Head of caudate nucleus (tissue), 42 donors: ENCODE results near the gene C6orf136.

Experiments used
- DNase-seq, 42 donors: peaks; one replicate each; pipeline versions ENCODE4 v3.0.0 to v3.0.0-alpha.2; 2020 to 2021; ENCODE audit warnings: mixed read lengths in 7 of 42
- intact Hi-C: fragments of 100-400 bp; cut with DNase I; formaldehyde crosslinking; loops from one replicate; pipeline ENCODE4 v1.15.0; 2022

Gene C6orf136

GRCh38 chr6:30646450-30647241 is at the start of gene C6orf136:
Gene C6orf136 (plus strand): TSS chr6:30647133. CDS start chr6:30647232, 99 bp downstream.
- intact Hi-C loops, result no loop called here
- DNase-seq, result peak; percentile 89 to 98 (median 95)

GRCh38 chr6:30597315-30598144 is 49.4 kb upstream of the C6orf136 start:
- intact Hi-C loops, result loop anchor here (10.0 kb wide), 1 partner anchor 53 kb away; no protein-coding TSS in a partner anchor
- peak; percentile 28 to 92 (median 78) for DNase-seq

- intact Hi-C loops, result loop anchor here (10.0 kb wide), 1 partner anchor 54 kb away; no protein-coding TSS in a partner anchor
These were observed 47.9 kb upstream of the C6orf136 start for GRCh38 chr6:30598912-30599624.

GRCh38 chr6:30599625-30600324 is 47.2 kb upstream of the C6orf136 start:
- intact Hi-C loops, result loop anchor here (10.0 kb wide), 1 partner anchor 55 kb away; no protein-coding TSS in a partner anchor
- DNase-seq, result no peak

More at GRCh38 chr6:30598912-30599624, 47.9 kb upstream of the C6orf136 start:
- no peak for DNase-seq

- intact Hi-C loops, result no loop called here
- peak in 9 of 42 donors; percentile 21 to 51 (median 31) for DNase-seq
These were observed 46.4 kb upstream of the C6orf136 start for GRCh38 chr6:30600451-30600961.

- intact Hi-C loops, result no loop called here
- no peak for DNase-seq
These were observed 45.5 kb upstream of the C6orf136 start for GRCh38 chr6:30601436-30601814.

GRCh38 chr6:30601815-30602641 is 44.9 kb upstream of the C6orf136 start:
- DNase-seq, result no peak
- intact Hi-C loops, result no loop called here

GRCh38 chr6:30603961-30604360 is 43.0 kb upstream of the C6orf136 start:
- DNase-seq, result no peak
- intact Hi-C loops, result no loop called here

GRCh38 chr6:30610065-30610464 is 36.9 kb upstream of the C6orf136 start:
- intact Hi-C loops, result loop anchor here (5.0 kb wide), 1 partner anchor 38 kb away; the partner anchor contains the start of gene ABCF1
- DNase-seq, result no peak

- intact Hi-C loops, result loop anchor here (5.0 kb wide), 1 partner anchor 39 kb away; the partner anchor contains the start of gene ABCF1
- peak in 13 of 42 donors; percentile 22 to 76 (median 46) for DNase-seq
These were observed 35.6 kb upstream of the C6orf136 start for GRCh38 chr6:30611150-30611855.

- DNase-seq, result no peak
- intact Hi-C loops, result loop anchor here (5.0 kb wide), 1 partner anchor 40 kb away; the partner anchor contains the start of gene ABCF1
These were observed 35.1 kb upstream of the C6orf136 start for GRCh38 chr6:30611856-30612194.

- intact Hi-C loops, result loop anchor here (5.0 kb wide), 1 partner anchor 40 kb away; the partner anchor contains the start of gene ABCF1
- no peak for DNase-seq
These were observed 34.7 kb upstream of the C6orf136 start for GRCh38 chr6:30612213-30612612.

GRCh38 chr6:30612687-30613248 is 34.2 kb upstream of the C6orf136 start:
- no peak for DNase-seq
- intact Hi-C loops, result loop anchor here (5.0 kb wide), 1 partner anchor 40 kb away; the partner anchor contains the start of gene ABCF1

- intact Hi-C loops, result loop anchor here (5.0 kb wide), 1 partner anchor 41 kb away; the partner anchor contains the start of gene ABCF1
These were observed 33.5 kb upstream of the C6orf136 start for GRCh38 chr6:30613251-30614043.

More at GRCh38 chr6:30613251-30614043, 33.5 kb upstream of the C6orf136 start:
- DNase-seq, result no peak
